Umbilical cord (tissue), 2 donors: ENCODE measurements around the gene SLC2A10. TPM values are rescaled to one million over a fixed set of nuclear protein-coding genes. Genes with fewer than 3 reads are reported as not detected.

Experiments used
- DNase-seq: peaks from one replicate; pipeline ENCODE4 v3.0.0-alpha.2; 2015; ENCODE audit warnings: low spot score
- total RNA-seq: library from RNA; depleted of rRNA; stranded (reverse); fragments of >200 nt; gene quantifications from one replicate; pipeline ENCODE4 v1.2.3, GENCODE V29; 2014; ENCODE audit warnings: low replicate concordance; ENCODE audit not compliant: insufficient read depth

SLC2A10 gene
- total RNA-seq, 1 donor from 2014 or later, result 33.5 TPM

DNA sequence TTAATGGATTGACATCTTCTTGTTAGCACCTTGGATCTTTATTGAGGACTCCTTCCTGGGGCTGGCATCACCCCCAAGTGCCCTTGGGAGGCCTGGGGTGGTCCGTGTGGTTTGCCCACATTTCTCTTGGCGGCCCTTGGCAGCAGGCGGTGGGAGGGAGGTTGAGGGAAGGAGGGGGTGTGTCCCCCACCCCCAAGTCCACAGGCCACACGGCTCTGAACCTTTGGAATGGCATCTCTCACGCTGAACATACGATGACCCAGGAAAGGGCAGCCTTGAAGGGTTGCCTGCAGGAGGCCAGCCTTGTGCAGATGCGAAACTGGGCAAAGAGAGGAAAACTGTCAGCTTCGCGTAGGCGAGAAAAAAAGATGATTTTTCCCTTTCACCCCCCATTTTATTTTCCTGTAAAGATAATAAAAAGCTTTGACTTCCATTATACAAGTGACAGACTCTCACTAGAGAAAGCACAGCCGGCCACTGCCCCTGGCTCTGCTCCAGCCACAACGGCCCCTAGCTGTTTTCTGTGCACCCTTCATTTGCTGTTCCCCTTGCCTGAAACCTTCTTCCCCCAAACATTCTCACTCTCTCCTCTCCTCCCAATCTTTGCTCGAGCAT lies 56.2 kb downstream of the SLC2A10 start:
- DNase-seq, result no peak

DNA sequence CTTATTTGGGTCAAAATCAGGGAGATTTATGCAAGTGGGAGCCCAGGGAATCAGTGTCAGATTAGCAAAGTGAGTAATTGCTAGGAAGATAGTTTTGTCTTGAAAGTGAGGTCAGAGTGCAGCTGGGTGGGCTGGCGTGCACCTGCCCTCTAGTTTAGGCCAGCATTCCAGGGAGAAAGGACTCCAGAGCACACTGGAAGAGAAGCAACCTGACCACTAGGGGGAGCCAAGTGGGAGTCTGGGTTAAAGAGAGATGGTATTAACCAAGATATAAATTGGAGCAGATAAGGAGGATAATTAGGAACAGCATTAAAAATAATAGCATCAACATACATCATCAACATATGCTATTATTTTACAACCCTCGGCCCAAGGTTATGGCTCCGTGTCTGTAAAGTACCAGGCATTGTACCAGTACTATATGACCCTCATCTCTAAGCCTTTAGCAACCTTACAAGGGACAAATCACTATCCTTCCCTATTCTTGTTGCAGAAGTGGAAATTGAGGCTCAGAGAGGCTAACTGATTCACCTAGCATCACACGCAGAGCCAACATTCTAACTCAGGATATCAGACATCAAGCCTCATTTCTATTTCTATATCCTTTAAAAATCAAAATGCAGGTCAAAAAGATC lies 57.8 kb downstream of the SLC2A10 start:
- no peak for DNase-seq

- DNase-seq, result no peak
These were observed 61.1 kb downstream of the SLC2A10 start for GRCh38 chr20:46770330-46771194.

DNA sequence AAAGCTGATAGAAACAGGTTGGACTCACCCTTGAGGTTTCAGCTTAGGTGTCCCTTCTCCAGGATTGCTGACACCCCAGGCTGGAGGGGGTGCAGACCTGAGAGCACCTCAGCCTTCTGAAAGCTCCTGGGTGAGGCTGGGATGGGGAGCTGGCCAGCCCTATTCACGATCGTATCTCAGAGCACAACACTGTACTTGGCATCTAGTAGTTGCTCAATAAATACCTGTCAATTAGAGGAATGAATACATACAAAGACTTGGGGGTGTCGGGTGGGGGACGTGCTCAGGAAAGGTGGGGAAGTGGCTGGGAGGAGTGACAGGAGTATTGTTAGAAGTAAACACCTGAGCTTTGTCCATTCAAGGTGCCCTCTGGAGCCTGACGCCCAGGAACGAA lies 61.7 kb downstream of the SLC2A10 start:
- no peak for DNase-seq

- no peak for DNase-seq
These were observed 63.5 kb downstream of the SLC2A10 start for GRCh38 chr20:46772901-46773300.

DNA sequence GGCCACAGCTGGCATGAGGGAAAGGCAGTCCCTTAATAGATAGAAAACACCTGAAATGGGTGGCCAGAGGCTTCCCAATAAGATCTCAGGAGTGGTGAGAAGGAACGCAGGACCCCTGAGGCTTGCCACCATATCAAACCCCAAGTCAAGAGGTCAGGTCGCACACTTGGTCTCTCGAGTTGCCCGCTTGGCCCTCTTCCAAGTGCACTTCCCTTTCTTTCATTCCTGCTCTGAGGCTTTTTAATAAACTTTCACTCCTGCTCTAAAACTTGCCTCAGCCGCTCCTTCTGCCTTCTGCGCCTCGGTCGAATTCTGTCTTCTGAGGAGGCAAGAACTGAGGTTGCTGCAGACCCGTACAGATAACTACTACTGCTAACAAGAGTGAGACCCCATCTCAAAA lies 64.2 kb downstream of the SLC2A10 start:
- no peak for DNase-seq

DNA sequence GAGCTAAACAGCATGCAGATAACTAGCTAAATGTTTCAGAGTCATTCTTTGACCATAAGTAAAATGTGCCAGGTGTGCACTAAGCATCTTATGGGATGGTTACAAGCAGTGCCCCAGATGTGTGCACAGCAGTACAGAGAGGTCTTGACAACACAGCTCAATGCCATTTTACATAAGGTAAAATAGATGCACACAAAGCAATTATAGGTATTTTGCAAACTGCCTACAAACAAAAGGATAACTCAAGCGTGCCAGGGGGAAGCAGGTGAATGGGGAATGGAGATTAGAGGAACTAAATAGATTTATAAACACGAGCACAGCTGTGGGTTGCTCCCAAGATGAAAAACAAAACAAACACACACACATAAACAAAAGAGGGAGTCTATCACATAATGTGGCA lies 64.8 kb downstream of the SLC2A10 start:
- no peak for DNase-seq

GRCh38 chr20:46774943-46775560 lies 65.6 kb downstream of the SLC2A10 start:
- DNase-seq, result no peak

GRCh38 chr20:46775806-46776205 lies 66.4 kb downstream of the SLC2A10 start:
- DNase-seq, result no peak

DNA sequence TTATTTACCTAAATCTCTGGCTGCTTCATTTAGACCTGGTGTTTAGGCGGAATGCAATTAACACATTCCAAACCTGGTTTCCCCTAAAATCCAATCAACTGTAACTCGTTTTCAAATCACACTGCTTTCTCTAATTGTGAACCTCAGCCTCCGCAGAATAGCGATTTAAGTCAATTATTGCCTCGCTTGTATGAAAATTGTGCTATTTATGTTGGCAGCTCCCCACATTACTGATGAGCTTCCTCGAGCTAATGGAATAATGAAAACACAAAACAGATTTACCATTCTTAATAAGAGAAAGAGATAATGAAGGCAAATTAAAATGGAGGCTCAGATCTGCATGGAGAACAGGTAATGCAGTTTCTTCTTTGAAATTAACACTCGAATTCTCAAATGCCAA lies 67.9 kb downstream of the SLC2A10 start:
- no peak for DNase-seq

- DNase-seq, result no peak
These were observed 70.4 kb downstream of the SLC2A10 start for GRCh38 chr20:46779831-46780230.

DNA sequence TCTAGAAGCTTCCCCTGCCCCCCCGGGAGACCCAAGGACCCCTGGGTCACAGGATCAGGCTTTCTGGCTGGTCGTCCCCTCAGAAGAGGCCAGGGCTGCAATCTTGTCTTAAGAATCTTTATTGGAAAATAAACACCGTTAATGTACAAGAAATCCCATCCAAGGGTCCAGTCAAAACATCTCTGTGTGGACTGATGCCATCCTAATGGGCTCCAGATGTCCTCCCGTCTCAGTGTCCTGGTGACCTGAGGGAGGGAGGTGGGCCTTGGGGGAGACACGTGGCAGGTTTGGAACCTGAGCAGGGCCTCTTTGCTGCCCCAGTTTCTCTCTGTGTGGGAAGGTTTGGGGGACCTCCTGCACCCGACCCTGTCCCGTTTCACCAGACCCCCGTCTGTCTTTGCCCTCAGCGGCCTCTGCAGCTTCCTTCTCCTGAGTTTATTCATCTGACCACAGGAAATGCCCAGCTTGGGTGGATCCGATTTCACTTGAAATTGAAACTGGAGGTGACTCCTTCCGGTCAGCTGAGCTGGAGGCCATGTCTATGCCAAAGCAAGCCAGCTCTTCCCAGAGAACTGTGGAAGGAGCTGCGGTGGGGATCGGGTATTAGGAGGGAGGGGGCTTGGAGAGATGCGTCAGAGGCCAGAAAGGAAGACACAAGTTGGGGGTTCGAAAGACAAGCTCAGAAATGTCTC lies 75.1 kb downstream of the SLC2A10 start:
- no peak for DNase-seq

Other genes starting within 250 kb of the SLC2A10 start
- 12.0 TPM for gene ZNF334, start 196.1 kb upstream of the SLC2A10 start, total RNA-seq
- gene OCSTAMP, start 159.0 kb upstream of the SLC2A10 start, total RNA-seq, result 0.24 TPM
- gene SLC13A3, start 58.2 kb upstream of the SLC2A10 start, total RNA-seq, result 12.3 TPM
- 14.7 TPM for gene TP53RK, start 20.2 kb upstream of the SLC2A10 start, total RNA-seq
- gene EYA2, start 185.2 kb downstream of the SLC2A10 start, total RNA-seq, result 2.2 TPM